ENCODE data around the gene INMT.

The INMT gene

GRCh38 chr7:30776971-30777370 is 25.0 kb downstream of the INMT start:
- TF ChIP-seq POLR2AphosphoS5 (IDR thresholded peaks at IDR 0.05; ENCODE audit: low read depth, low read length) (no peak), TAF1 (IDR thresholded peaks at IDR 0.05; ENCODE audit: borderline replicate concordance, low read depth, low read length) (no peak), POLR2A (IDR thresholded peaks at IDR 0.05; ENCODE audit: low read depth, low read length) (no peak)
- DNase-seq (ENCODE audit: insufficient read length), result no peak
- no peak for FAIRE-seq

DNA sequence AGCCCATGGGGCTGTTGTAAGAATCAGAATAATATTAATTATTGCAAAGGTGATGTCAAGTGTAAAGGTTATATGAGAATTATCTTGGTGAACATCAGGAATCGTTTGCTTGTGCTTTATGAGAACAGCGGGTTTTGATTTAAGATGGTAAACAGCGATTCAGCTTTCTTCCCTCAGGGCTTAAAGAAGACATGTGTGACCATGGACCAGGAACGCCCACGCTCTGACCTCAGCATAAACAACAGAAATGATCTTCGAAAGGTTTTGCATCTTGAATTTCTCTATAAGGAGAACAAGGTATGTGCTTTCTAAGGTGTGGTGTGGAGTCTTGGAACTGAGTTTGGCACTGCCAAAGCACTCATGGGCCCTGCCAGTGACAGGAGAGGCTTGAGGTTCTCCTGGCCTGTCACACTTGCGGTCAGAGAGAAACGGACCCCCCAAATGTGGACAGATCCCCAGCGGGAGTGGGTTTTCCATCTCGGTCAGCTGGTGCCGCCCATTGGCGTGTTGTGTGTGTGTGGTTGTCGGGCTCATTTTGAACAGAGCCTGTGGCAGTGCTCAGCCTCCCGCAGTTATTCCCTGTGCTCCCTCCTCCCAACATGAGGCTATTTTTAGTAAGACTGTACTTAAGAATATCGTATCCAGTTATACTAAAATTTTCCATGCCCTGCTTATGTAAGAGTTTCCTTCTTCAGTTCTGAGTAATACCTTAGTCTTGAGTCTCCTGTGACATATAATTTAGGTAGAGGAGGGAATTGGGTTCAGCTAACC is 26.5 kb downstream of the INMT start:
- TF ChIP-seq POLR2AphosphoS5 (IDR thresholded peaks at IDR 0.05; ENCODE audit: low read depth, low read length) (no peak), TAF1 (IDR thresholded peaks at IDR 0.05; ENCODE audit: borderline replicate concordance, low read depth, low read length) (no peak), POLR2A (IDR thresholded peaks at IDR 0.05; ENCODE audit: low read depth, low read length) (no peak)
- DNase-seq (ENCODE audit: insufficient read length), result no peak
- FAIRE-seq, result no peak

DNA sequence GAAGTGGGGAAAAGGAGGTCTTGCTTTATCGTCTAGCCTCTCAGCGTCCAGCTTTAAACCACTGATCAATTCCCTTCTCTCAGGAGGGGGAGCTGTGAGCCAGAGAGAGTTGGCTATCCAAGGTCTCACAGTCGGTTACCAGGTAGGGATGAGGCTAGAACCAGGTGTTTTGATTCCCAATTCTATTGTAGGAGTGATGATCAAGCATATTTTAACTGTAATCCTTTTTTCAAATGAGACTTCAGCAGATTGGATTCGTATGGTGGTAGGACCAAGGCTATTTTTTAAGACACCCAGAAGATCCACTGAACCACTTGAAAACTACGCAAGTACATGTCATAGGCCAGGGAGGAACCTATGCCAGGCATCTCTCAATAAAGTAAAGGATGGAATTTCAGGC is 27.6 kb downstream of the INMT start:
- no peak for TF ChIP-seq POLR2A (IDR thresholded peaks at IDR 0.05; ENCODE audit: low read depth, low read length)
- no peak for TF ChIP-seq TAF1 (IDR thresholded peaks at IDR 0.05; ENCODE audit: borderline replicate concordance, low read depth, low read length)
- TF ChIP-seq POLR2AphosphoS5 (IDR thresholded peaks at IDR 0.05; ENCODE audit: low read depth, low read length), result no peak
- no peak for DNase-seq (ENCODE audit: insufficient read length)
- no peak for FAIRE-seq

- no peak for FAIRE-seq
- TF ChIP-seq POLR2A (IDR thresholded peaks at IDR 0.05; ENCODE audit: low read depth, low read length) (no peak), TAF1 (IDR thresholded peaks at IDR 0.05; ENCODE audit: borderline replicate concordance, low read depth, low read length) (no peak), POLR2AphosphoS5 (IDR thresholded peaks at IDR 0.05; ENCODE audit: low read depth, low read length) (no peak)
Observed at GRCh38 chr7:30780941-30781340, 29.0 kb downstream of the INMT start.

GRCh38 chr7:30782690-30783089 is 30.8 kb downstream of the INMT start:
- TF ChIP-seq POLR2AphosphoS5 (IDR thresholded peaks at IDR 0.05; ENCODE audit: low read depth, low read length), result no peak

More at GRCh38 chr7:30780941-30781340, 29.0 kb downstream of the INMT start:
- DNase-seq (ENCODE audit: insufficient read length), result no peak

GRCh38 chr7:30785786-30786185 is 33.9 kb downstream of the INMT start:
- no peak for TF ChIP-seq POLR2A (IDR thresholded peaks at IDR 0.05; ENCODE audit: low read depth, low read length)
- TF ChIP-seq TAF1 (IDR thresholded peaks at IDR 0.05; ENCODE audit: borderline replicate concordance, low read depth, low read length), result no peak
- TF ChIP-seq POLR2AphosphoS5 (IDR thresholded peaks at IDR 0.05; ENCODE audit: low read depth, low read length), result no peak
- FAIRE-seq (no peak), DNase-seq (ENCODE audit: insufficient read length) (no peak)

More at GRCh38 chr7:30782690-30783089, 30.8 kb downstream of the INMT start:
- FAIRE-seq, result no peak
- no peak for DNase-seq (ENCODE audit: insufficient read length)

DNA sequence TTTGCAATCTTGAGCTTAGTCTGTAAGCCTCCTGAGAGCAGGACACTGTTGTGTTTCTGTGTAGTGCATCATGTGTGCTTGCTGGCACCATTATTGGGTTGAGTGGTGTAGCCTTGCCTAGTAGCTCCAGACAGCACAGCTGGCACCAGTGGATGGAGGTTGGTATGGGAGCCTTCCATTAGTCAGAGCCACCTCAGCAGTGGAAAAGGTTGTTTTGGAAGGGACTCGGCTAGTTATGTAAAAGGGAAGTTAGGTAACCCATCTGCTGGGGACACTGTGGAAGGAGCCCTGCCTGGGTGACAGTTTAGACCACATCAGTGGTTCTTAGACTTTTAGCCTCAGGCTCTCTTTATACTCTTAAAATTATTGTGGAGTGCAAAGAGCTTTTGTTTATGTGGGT is 35.6 kb downstream of the INMT start:
- TF ChIP-seq TAF1 (IDR thresholded peaks at IDR 0.05; ENCODE audit: borderline replicate concordance, low read depth, low read length) (no peak), POLR2A (IDR thresholded peaks at IDR 0.05; ENCODE audit: low read depth, low read length) (no peak), POLR2AphosphoS5 (IDR thresholded peaks at IDR 0.05; ENCODE audit: low read depth, low read length) (no peak)
- FAIRE-seq (no peak), DNase-seq (ENCODE audit: insufficient read length) (no peak)

- no peak for DNase-seq (ENCODE audit: insufficient read length)
- TF ChIP-seq POLR2A (IDR thresholded peaks at IDR 0.05; ENCODE audit: low read depth, low read length), result no peak
- no peak for TF ChIP-seq TAF1 (IDR thresholded peaks at IDR 0.05; ENCODE audit: borderline replicate concordance, low read depth, low read length)
- TF ChIP-seq POLR2AphosphoS5 (IDR thresholded peaks at IDR 0.05; ENCODE audit: low read depth, low read length), result no peak
- FAIRE-seq, result no peak
Observed at GRCh38 chr7:30788640-30789333, 36.9 kb downstream of the INMT start.

DNA sequence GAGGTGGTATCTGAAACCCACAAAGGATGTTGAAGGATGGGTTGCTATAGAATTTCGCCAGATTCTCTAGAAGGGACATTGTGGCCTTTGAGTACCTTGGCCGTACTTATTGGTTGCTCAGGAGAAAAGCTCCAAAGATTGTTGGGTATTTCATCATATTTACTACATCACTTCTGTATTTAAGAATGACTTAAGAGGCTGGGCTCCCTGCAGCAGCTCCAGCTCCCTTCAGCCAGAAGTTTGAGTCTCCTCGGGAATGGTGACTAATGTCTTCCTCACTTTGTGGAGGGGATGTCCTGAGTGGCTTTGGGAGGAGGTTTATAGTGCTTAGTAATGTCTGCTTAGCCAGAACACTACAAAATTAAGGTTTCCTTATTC is 37.4 kb downstream of the INMT start:
- no peak for FAIRE-seq
- no peak for DNase-seq (ENCODE audit: insufficient read length)
- no peak for TF ChIP-seq POLR2AphosphoS5 (IDR thresholded peaks at IDR 0.05; ENCODE audit: low read depth, low read length)
- TF ChIP-seq TAF1 (IDR thresholded peaks at IDR 0.05; ENCODE audit: borderline replicate concordance, low read depth, low read length), result no peak
- TF ChIP-seq POLR2A (IDR thresholded peaks at IDR 0.05; ENCODE audit: low read depth, low read length), result no peak

DNA sequence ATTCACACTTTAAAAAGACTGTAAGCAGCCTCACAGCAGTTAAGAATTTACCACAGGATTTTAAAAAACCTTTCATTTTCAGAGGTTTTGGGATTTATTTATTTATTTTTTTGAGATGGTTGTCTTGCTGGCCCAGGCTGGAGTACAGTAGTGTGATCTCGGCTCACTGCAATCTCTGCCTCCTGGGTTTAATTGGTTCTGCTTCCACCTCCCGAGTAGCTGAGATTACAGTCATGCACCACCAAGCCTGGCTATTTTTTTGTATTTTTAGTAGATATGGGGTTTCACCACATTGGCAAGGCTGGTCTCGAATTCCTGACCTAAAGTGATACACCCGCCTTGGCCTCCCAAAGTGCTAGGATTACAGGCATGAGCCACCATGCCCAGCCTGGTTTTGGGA is 38.4 kb downstream of the INMT start:
- FAIRE-seq (no peak), DNase-seq (ENCODE audit: insufficient read length) (no peak)
- TF ChIP-seq POLR2A (IDR thresholded peaks at IDR 0.05; ENCODE audit: low read depth, low read length), result no peak
- TF ChIP-seq POLR2AphosphoS5 (IDR thresholded peaks at IDR 0.05; ENCODE audit: low read depth, low read length), result no peak
- no peak for TF ChIP-seq TAF1 (IDR thresholded peaks at IDR 0.05; ENCODE audit: borderline replicate concordance, low read depth, low read length)

DNA sequence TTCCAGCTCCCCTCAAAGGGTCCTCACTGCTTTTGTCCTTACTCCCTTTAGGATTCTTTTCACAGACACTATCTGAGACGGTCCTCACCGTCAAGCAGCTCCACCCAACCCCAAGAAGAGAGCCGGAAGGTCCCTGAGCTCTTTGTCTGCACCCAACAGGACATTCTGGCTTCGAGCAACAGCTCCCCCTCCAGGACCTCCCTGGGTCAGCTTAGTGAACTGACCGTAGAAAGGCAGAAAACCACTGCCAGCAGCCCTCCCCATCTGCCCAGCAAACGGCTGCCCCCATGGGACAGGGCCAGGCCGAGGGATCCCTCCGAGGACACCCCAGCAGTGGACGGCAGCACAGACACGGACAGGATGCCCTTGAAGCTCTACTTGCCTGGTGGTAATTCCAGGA is 39.2 kb downstream of the INMT start:
- no peak for FAIRE-seq
- no peak for DNase-seq (ENCODE audit: insufficient read length)
- TF ChIP-seq POLR2A (IDR thresholded peaks at IDR 0.05; ENCODE audit: low read depth, low read length) (no peak), POLR2AphosphoS5 (IDR thresholded peaks at IDR 0.05; ENCODE audit: low read depth, low read length) (no peak), TAF1 (IDR thresholded peaks at IDR 0.05; ENCODE audit: borderline replicate concordance, low read depth, low read length) (no peak)
